Measurements from ENCODE around the gene MGRN1.

DNA sequence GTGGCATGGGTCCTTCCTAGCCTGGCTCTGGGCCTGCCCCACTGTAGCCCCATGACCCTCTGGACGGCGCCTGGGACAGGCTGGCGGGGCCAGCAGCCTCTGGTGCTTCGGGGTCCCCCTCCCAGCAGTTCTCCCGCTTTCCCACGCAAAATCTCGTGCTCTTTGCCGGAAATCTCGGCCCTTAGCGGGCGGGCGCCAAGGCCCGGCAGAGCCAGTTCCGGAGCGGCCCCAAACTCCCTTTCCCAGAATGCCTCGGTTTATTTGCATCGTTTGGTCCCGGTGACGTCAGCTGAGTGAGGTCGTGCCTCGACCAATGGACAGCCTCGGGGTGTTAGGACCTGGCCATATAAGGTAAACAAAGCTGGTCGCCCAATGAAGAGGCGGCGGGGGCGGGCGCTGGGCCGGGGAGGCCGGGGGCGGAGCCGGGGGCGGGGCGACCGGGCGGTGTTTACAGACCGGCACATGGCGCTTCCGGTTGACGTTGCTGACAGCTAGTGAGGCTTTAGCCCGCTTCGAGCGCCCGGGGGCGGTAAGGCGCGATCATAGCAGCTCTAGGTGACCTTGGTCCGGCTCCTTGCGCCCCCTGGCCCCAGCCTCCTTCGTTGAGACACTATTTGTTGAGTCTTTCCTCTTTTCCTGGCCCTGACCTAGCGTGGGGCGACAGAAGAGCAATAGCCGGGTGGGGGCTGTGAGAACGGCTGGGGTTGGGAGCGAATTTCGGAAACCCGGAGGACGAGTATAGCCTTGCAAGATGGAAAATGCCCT, 8.4 kb upstream of the MGRN1 start:
- no peak for TF ChIP-seq ZNF394 (tag by site-specific recombination; IDR thresholded peaks at IDR 0.05; ENCODE audit: borderline replicate concordance)
- no peak for TF ChIP-seq ZNF621 (tag by site-specific recombination; IDR thresholded peaks at IDR 0.05)
- TF ChIP-seq ZNF473 (tag by site-specific recombination; IDR thresholded peaks at IDR 0.05), result no peak
- no peak for TF ChIP-seq MYNN (tag by site-specific recombination; IDR thresholded peaks at IDR 0.05; ENCODE audit: borderline replicate concordance)
- TF ChIP-seq, protein P1, sequence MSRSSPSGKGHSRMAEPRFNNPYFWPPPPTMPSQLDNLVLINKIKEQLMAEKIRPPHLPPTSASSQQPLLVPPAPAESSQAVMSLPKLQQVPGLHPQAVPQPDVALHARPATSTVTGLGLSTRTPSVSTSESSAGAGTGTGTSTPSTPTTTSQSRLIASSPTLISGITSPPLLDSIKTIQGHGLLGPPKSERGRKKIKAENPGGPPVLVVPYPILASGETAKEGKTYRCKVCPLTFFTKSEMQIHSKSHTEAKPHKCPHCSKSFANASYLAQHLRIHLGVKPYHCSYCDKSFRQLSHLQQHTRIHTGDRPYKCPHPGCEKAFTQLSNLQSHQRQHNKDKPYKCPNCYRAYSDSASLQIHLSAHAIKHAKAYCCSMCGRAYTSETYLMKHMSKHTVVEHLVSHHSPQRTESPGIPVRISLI (tag by site-specific recombination; IDR thresholded peaks at IDR 0.05), result no peak
- peak; percentile 67 for TF ChIP-seq ZNF335 (tag by site-specific recombination; conservative IDR thresholded peaks at IDR 0.05)
- TF ChIP-seq ZNF121 (tag by site-specific recombination; IDR thresholded peaks at IDR 0.05), result no peak
- TF ChIP-seq, protein P2, sequence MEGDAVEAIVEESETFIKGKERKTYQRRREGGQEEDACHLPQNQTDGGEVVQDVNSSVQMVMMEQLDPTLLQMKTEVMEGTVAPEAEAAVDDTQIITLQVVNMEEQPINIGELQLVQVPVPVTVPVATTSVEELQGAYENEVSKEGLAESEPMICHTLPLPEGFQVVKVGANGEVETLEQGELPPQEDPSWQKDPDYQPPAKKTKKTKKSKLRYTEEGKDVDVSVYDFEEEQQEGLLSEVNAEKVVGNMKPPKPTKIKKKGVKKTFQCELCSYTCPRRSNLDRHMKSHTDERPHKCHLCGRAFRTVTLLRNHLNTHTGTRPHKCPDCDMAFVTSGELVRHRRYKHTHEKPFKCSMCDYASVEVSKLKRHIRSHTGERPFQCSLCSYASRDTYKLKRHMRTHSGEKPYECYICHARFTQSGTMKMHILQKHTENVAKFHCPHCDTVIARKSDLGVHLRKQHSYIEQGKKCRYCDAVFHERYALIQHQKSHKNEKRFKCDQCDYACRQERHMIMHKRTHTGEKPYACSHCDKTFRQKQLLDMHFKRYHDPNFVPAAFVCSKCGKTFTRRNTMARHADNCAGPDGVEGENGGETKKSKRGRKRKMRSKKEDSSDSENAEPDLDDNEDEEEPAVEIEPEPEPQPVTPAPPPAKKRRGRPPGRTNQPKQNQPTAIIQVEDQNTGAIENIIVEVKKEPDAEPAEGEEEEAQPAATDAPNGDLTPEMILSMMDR (tag by site-specific recombination; IDR thresholded peaks at IDR 0.05), result peak; percentile 93
- TF ChIP-seq, protein P3, sequence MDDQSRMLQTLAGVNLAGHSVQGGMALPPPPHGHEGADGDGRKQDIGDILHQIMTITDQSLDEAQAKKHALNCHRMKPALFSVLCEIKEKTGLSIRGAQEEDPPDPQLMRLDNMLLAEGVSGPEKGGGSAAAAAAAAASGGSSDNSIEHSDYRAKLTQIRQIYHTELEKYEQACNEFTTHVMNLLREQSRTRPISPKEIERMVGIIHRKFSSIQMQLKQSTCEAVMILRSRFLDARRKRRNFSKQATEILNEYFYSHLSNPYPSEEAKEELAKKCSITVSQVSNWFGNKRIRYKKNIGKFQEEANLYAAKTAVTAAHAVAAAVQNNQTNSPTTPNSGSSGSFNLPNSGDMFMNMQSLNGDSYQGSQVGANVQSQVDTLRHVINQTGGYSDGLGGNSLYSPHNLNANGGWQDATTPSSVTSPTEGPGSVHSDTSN (CRISPR knock-in tag; IDR thresholded peaks at IDR 0.05), result no peak
- TF ChIP-seq FEZF1 (tag by site-specific recombination; IDR thresholded peaks at IDR 0.05), result no peak
- peak; percentile 48 for TF ChIP-seq ZBTB11 (tag by site-specific recombination; conservative IDR thresholded peaks at IDR 0.05; ENCODE audit: low read depth)
- TF ChIP-seq ZNF274 (IDR thresholded peaks at IDR 0.05; ENCODE audit: low read length), result no peak
- TF ChIP-seq ZNF274 (tag by site-specific recombination; IDR thresholded peaks at IDR 0.05; ENCODE audit: borderline replicate concordance), result no peak
- TF ChIP-seq ZNF10 (tag by site-specific recombination; IDR thresholded peaks at IDR 0.05), result no peak
